ENCODE results near the gene CDC20B. TPM values are rescaled to one million over a fixed set of nuclear protein-coding genes. Genes with fewer than 3 reads are reported as not detected.

The CDC20B gene
- polyA plus RNA-seq, 3 donors = not detected

- H3K4me1 ChIP-seq (ENCODE audit: control insufficient read depth in 1 of 2, insufficient read depth in 2 of 2, low read length in 2 of 2) = no peaks in the 10 kb centered on the region
- no peaks in the 10 kb centered on the region for H3K9me3 Mint-ChIP-seq
- H3K4me1 Mint-ChIP-seq = peaks cover 2% of the 10 kb centered on the region
Observed at GRCh38 chr5:55113327-55113726, 59.6 kb downstream of the CDC20B start.

GRCh38 chr5:55110217-55110616, 62.8 kb downstream of the CDC20B start:
- no peak for TF ChIP-seq CTCF (IDR thresholded peaks at IDR 0.05)
- Histone ChIP-seq H3K4me3 (replicated peaks in 1 of 3; ENCODE audit: low read depth in 2 of 3, low read length in 3 of 3) (no peak overlapping the region), H3K4me2 (replicated peaks; ENCODE audit: extremely low read depth, low read length, poor library complexity, severe bottlenecking) (no peak overlapping the region), H3K79me2 (ENCODE audit: insufficient read depth, low read length) (no peaks in the 10 kb centered on the region), H2AFZ (ENCODE audit: insufficient read depth, low read depth, low read length, poor library complexity, severe bottlenecking) (no peak overlapping the region), H4K20me1 (ENCODE audit: insufficient read depth, low read length) (no peaks in the 10 kb centered on the region), H3K4me1 (ENCODE audit: control insufficient read depth in 1 of 2, insufficient read depth in 2 of 2, low read length in 2 of 2) (no peaks in the 10 kb centered on the region), H3K27ac (ENCODE audit: low read depth in 1 of 2, low read length in 2 of 2) (no peak overlapping the region), H3K9me3 (replicated peaks in 1 of 2; ENCODE audit: control insufficient read depth in 1 of 2, insufficient read depth in 1 of 2, low read length in 2 of 2) (no peaks in the 10 kb centered on the region), H3K36me3 (replicated peaks in 1 of 2; ENCODE audit: control insufficient read depth in 1 of 2, insufficient read depth in 2 of 2, low read length in 2 of 2) (no peaks in the 10 kb centered on the region), H3K9ac (ENCODE audit: insufficient read depth, low read length, poor library complexity, severe bottlenecking) (no peak overlapping the region), H3K27me3 (ENCODE audit: control insufficient read depth in 2 of 2, insufficient read depth in 2 of 2, low read length in 2 of 2) (no peaks in the 10 kb centered on the region)
- no peak overlapping the region for H3K27ac Mint-ChIP-seq
- intact Hi-C loops (cut with micrococcal nuclease) = no loop called here
- no peak for DNase-seq
- H3K9me3 Mint-ChIP-seq = no peaks in the 10 kb centered on the region
- H3K4me1 Mint-ChIP-seq = no peaks in the 10 kb centered on the region
- H3K27me3 Mint-ChIP-seq (ENCODE audit: low read depth in 3 of 3) = peaks cover 3 to 9% (median 4%) of the 10 kb centered on the region in 3 donors
- no peak overlapping the region for H3K4me3 Mint-ChIP-seq
- 80% methylated on average over 1 of the region's 2 CpGs for WGBS (ENCODE audit: insufficient coverage)
- H3K36me3 Mint-ChIP-seq = no peaks in the 10 kb centered on the region

More at GRCh38 chr5:55113327-55113726, 59.6 kb downstream of the CDC20B start:
- Histone ChIP-seq H3K79me2 (ENCODE audit: insufficient read depth, low read length) (no peaks in the 10 kb centered on the region), H3K27ac (ENCODE audit: low read depth in 1 of 2, low read length in 2 of 2) (no peak overlapping the region), H3K9me3 (replicated peaks in 1 of 2; ENCODE audit: control insufficient read depth in 1 of 2, insufficient read depth in 1 of 2, low read length in 2 of 2) (no peaks in the 10 kb centered on the region), H2AFZ (ENCODE audit: insufficient read depth, low read depth, low read length, poor library complexity, severe bottlenecking) (no peak overlapping the region), H3K4me2 (replicated peaks; ENCODE audit: extremely low read depth, low read length, poor library complexity, severe bottlenecking) (no peak overlapping the region), H3K27me3 (ENCODE audit: control insufficient read depth in 2 of 2, insufficient read depth in 2 of 2, low read length in 2 of 2) (no peaks in the 10 kb centered on the region), H3K4me3 (replicated peaks in 1 of 3; ENCODE audit: low read depth in 2 of 3, low read length in 3 of 3) (no peak overlapping the region), H3K9ac (ENCODE audit: insufficient read depth, low read length, poor library complexity, severe bottlenecking) (no peak overlapping the region), H3K36me3 (replicated peaks in 1 of 2; ENCODE audit: control insufficient read depth in 1 of 2, insufficient read depth in 2 of 2, low read length in 2 of 2) (no peaks in the 10 kb centered on the region), H4K20me1 (ENCODE audit: insufficient read depth, low read length) (no peaks in the 10 kb centered on the region)
- H3K27ac Mint-ChIP-seq = peak overlapping the region in 1 of 7 donors; percentile 17
- intact Hi-C loops (cut with micrococcal nuclease) = no loop called here
- H3K4me3 Mint-ChIP-seq = no peak overlapping the region
- DNase-seq = no peak
- peaks cover 3 to 5% (median 4%) of the 10 kb centered on the region in 3 donors for H3K27me3 Mint-ChIP-seq (ENCODE audit: low read depth in 3 of 3)
- no peaks in the 10 kb centered on the region for H3K36me3 Mint-ChIP-seq
- no peak for TF ChIP-seq CTCF (IDR thresholded peaks at IDR 0.05)
